Transverse colon (tissue), 4 donors: ENCODE measurements around the gene IGFLR1. TPM values are rescaled to one million over a fixed set of nuclear protein-coding genes. Genes with fewer than 3 reads are reported as not detected.

Experiments
- DNase-seq: peaks from one replicate; pipeline ENCODE4 v3.0.0-alpha.2; 2019
- H3K27ac ChIP-seq, 4 donors: fragments of 200-600 bp; sonication (generic); 2 replicates each; pipeline ENCODE4 v1.5.1; 2016 to 2018; ENCODE audit warnings: inconsistent platforms in 4 of 4
- H3K27me3 ChIP-seq: fragments of 200-600 bp; sonication (generic); 2 replicates; pipeline ENCODE4 v1.5.1; 2017; ENCODE audit warnings: inconsistent platforms
- H3K36me3 ChIP-seq, 4 donors: fragments of 200-600 bp; sonication (generic); 2 replicates each; pipeline ENCODE4 v1.5.1; 2017 to 2019; ENCODE audit warnings: inconsistent platforms in 4 of 4
- H3K4me1 ChIP-seq, 4 donors: fragments of 200-600 bp; sonication (generic); 2 replicates each; pipeline ENCODE4 v1.5.1; 2017 to 2020; ENCODE audit warnings: inconsistent platforms in 4 of 4
- H3K4me3 ChIP-seq, 4 donors: fragments of 200-600 bp; sonication (generic); 1 replicate in 1 of 4; 2 replicates in 3 of 4; pipeline versions ENCODE4 v1.5.1 to v1.6.1; 2017 to 2019; ENCODE audit warnings: inconsistent platforms in 4 of 4
- H3K9me3 ChIP-seq, 2 donors: fragments of 200-600 bp; sonication (generic); 2 replicates each; pipeline ENCODE4 v1.5.1; 2017 to 2019; ENCODE audit warnings: inconsistent platforms in 2 of 2
- CTCF ChIP-seq, 5 experiments: fragments of 200-600 bp in 3 of 5; fragments of 450-650 bp in 2 of 5; sonication (generic) in 3 of 5; IDR thresholded peaks; 1 replicate in 2 of 5; 2 replicates in 3 of 5; pipeline ENCODE4 v1.5.1; 2016 to 2017; ENCODE audit warnings: antibody characterized with exemption in 5 of 5, inconsistent platforms in 3 of 5, mild to moderate bottlenecking in 2 of 5, moderate library complexity in 1 of 5
- EP300 ChIP-seq: sonication (generic); formaldehyde crosslinking; IDR thresholded peaks from one replicate; pipeline ENCODE4 v1.6.1; 2017; ENCODE audit warnings: antibody characterized with exemption, low read depth
- POLR2A ChIP-seq: fragments of 450-650 bp; IDR thresholded peaks from one replicate; pipeline ENCODE4 v1.6.1; 2016; ENCODE audit warnings: antibody characterized with exemption, mild to moderate bottlenecking, moderate library complexity
- POLR2AphosphoS5 ChIP-seq, 3 donors: sonication (generic); formaldehyde crosslinking; IDR thresholded peaks; one replicate each; pipeline ENCODE4 v1.6.1; 2016; ENCODE audit warnings: antibody characterized with exemption in 3 of 3
- WGBS, 2 donors: methylation state at CpG; one replicate each; pipeline ENCODE4 v1.1.5; 2018; ENCODE audit warnings: low coverage in 1 of 2; 5-methylcytosine and 5-hydroxymethylcytosine counted together
- in situ Hi-C, 4 donors: fragments of 200-750 bp; cut with MboI; loops; one replicate each; pipeline versions ENCODE4 v1.15.0 to v1.15.1; 2017; ENCODE audit warnings: low sequenced_read_pairs in 3 of 4, low pct_ligation_motif_present in 1 of 4, low pct_unique_long_range_greater_than_20kb in 1 of 4
- intact Hi-C: fragments of 100-400 bp; cut with DNase I; formaldehyde crosslinking; loops from one replicate; pipeline ENCODE4 v1.15.1; 2023; ENCODE audit warnings: low total_unique reads
- total RNA-seq, 4 donors: library from RNA; depleted of rRNA; stranded (reverse); fragments of >200 nt; gene quantifications; one replicate each; pipeline ENCODE4 v1.1.0, GENCODE V29; 2016

The IGFLR1 gene
- total RNA-seq, 4 donors from 2014 or later, result 0.40 to 7.3 (median 6.0) TPM

GRCh38 chr19:35703343-35703742, 38.9 kb downstream of the IGFLR1 start:
- peaks cover 0 to 15% (median 8%) of the 10 kb centered on the region in 4 donors for H3K4me1 ChIP-seq
- intact Hi-C loops (no loop called here), in situ Hi-C loops (no loop called here)
- H3K27me3 ChIP-seq, result peaks cover 22% of the 10 kb centered on the region
- TF ChIP-seq POLR2A, result no peak
- TF ChIP-seq CTCF (IDR thresholded peaks at IDR 0.05), result no peak
- no peak for TF ChIP-seq EP300
- no peaks in the 10 kb centered on the region for H3K9me3 ChIP-seq
- DNase-seq, result no peak
- no peak overlapping the region for H3K27ac ChIP-seq
- no peak overlapping the region for H3K4me3 ChIP-seq
- no peaks in the 10 kb centered on the region for H3K36me3 ChIP-seq
- WGBS, 2 donors, result 43% methylated on average over 9 of the region's 9 CpGs; no CpG with 5 or more reads in 1 of the 2 donors

GRCh38 chr19:35702223-35703012, 39.8 kb downstream of the IGFLR1 start:
- TF ChIP-seq CTCF (IDR thresholded peaks at IDR 0.05), result no peak
- TF ChIP-seq POLR2A, result peak; percentile 25
- no peak for TF ChIP-seq EP300
- TF ChIP-seq POLR2AphosphoS5 (IDR thresholded peaks at IDR 0.05), result peak in 1 of 3 donors; percentile 63
- Histone ChIP-seq H3K27me3 (peaks cover 22% of the 10 kb centered on the region), H3K36me3 (no peaks in the 10 kb centered on the region), H3K27ac (peak overlapping the region; percentile 44 to 72 (median 54)), H3K4me3 (peak overlapping the region; percentile 44 to 76 (median 55)), H3K9me3 (no peaks in the 10 kb centered on the region), H3K4me1 (peaks cover 0 to 15% (median 8%) of the 10 kb centered on the region in 4 donors)
- DNase-seq, result peak; percentile 96
- in situ Hi-C loops (no loop called here), intact Hi-C loops (no loop called here)
- 0% methylated on average over 50 of the region's 50 CpGs; no CpG with 5 or more reads in 1 of the 2 donors for WGBS, 2 donors

GRCh38 chr19:35696835-35697234, 45.4 kb downstream of the IGFLR1 start:
- Histone ChIP-seq H3K4me1 (peaks cover 0 to 2% (median under 1%) of the 10 kb centered on the region in 4 donors), H3K9me3 (no peaks in the 10 kb centered on the region), H3K4me3 (no peak overlapping the region), H3K27ac (no peak overlapping the region), H3K36me3 (no peaks in the 10 kb centered on the region), H3K27me3 (no peaks in the 10 kb centered on the region)
- intact Hi-C loops (no loop called here), in situ Hi-C loops (loop anchor here in 1 of 4 donors (10.0 kb wide), 1 partner anchor 238 kb away; the partner anchor contains the start of gene LRFN3)
- TF ChIP-seq POLR2AphosphoS5 (IDR thresholded peaks at IDR 0.05) (no peak), CTCF (IDR thresholded peaks at IDR 0.05) (no peak), POLR2A (no peak), EP300 (no peak)
- WGBS, 2 donors, result 63% methylated on average over 4 of the region's 4 CpGs; no CpG with 5 or more reads in 1 of the 2 donors
- no peak for DNase-seq

GRCh38 chr19:35695895-35696422, 46.3 kb downstream of the IGFLR1 start:
- no peak for DNase-seq
- no peak overlapping the region for H3K27ac ChIP-seq
- in situ Hi-C loops, result loop anchor here in 1 of 4 donors (10.0 kb wide), 1 partner anchor 239 kb away; the partner anchor contains the start of gene LRFN3
- no peaks in the 10 kb centered on the region for H3K36me3 ChIP-seq
- 73 to 79% methylated on average over 2 of the region's 2 CpGs for WGBS, 2 donors
- intact Hi-C loops, result no loop called here
- H3K9me3 ChIP-seq, result no peaks in the 10 kb centered on the region
- no peak overlapping the region for H3K4me3 ChIP-seq
- no peaks in the 10 kb centered on the region for H3K4me1 ChIP-seq
- TF ChIP-seq POLR2A (no peak), EP300 (no peak), POLR2AphosphoS5 (IDR thresholded peaks at IDR 0.05) (no peak), CTCF (IDR thresholded peaks at IDR 0.05) (no peak)
- H3K27me3 ChIP-seq, result no peaks in the 10 kb centered on the region
